Omental fat pad (tissue), 4 donors: ENCODE results near the gene ABCB9. TPM values are rescaled to one million over a fixed set of nuclear protein-coding genes. Genes with fewer than 3 reads are reported as not detected.
"Not testable (repeated sequence)": the region's sequence is repeated elsewhere in the genome, so short reads cannot be mapped to it uniquely, and the experiment has no call there.

Experiments used
- ATAC-seq: fragments of 150-250 bp; one replicate; pipeline ENCODE4 v1.9.1; 2016; ENCODE audit warnings: mild to moderate bottlenecking, moderate library complexity; ENCODE audit not compliant: low FRiP score
- DNase-seq: peaks from one replicate; pipeline ENCODE4 v3.0.0-alpha.2; 2019; ENCODE audit warnings: low spot score
- total RNA-seq, 4 donors: library from RNA; depleted of rRNA; stranded (reverse); fragments of >200 nt; gene quantifications; one replicate each; pipeline ENCODE4 v1.1.0, GENCODE V29; 2016
- TF ChIP-seq, protein P1 (sequence below), 3 donors: fragments of 450-650 bp; IDR thresholded peaks; one replicate each; pipeline ENCODE4 v1.5.1; 2016 to 2017; ENCODE audit warnings: antibody characterized with exemption in 3 of 3, mild to moderate bottlenecking in 3 of 3, moderate library complexity in 2 of 3

The ABCB9 gene
- total RNA-seq, 4 donors from 2014 or later = 1.3 to 4.7 (median 2.7) TPM

DNA sequence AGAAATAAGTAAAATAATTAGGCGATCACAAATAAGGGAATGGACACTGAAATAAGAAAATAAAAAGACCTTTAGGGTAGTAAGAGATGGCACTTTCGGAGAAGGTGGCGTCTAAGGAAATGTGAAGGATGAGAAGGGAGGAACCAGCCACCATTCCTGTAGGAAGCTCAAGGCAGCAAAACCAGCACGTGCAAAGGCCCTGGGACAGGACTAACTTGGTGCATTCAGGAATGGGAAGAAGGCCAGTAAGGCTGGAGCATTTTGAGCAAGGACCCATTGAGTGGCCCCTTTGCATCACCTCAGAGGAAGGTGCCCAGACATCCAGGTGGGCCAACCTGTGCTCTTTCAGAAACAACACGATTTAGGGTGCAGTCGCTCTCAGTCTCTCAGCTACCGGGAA lies 69.6 kb downstream of the ABCB9 start:
- TF ChIP-seq, protein P1, sequence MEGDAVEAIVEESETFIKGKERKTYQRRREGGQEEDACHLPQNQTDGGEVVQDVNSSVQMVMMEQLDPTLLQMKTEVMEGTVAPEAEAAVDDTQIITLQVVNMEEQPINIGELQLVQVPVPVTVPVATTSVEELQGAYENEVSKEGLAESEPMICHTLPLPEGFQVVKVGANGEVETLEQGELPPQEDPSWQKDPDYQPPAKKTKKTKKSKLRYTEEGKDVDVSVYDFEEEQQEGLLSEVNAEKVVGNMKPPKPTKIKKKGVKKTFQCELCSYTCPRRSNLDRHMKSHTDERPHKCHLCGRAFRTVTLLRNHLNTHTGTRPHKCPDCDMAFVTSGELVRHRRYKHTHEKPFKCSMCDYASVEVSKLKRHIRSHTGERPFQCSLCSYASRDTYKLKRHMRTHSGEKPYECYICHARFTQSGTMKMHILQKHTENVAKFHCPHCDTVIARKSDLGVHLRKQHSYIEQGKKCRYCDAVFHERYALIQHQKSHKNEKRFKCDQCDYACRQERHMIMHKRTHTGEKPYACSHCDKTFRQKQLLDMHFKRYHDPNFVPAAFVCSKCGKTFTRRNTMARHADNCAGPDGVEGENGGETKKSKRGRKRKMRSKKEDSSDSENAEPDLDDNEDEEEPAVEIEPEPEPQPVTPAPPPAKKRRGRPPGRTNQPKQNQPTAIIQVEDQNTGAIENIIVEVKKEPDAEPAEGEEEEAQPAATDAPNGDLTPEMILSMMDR (IDR thresholded peaks at IDR 0.05) = no peak
- no peak for ATAC-seq
- no peak for DNase-seq

DNA sequence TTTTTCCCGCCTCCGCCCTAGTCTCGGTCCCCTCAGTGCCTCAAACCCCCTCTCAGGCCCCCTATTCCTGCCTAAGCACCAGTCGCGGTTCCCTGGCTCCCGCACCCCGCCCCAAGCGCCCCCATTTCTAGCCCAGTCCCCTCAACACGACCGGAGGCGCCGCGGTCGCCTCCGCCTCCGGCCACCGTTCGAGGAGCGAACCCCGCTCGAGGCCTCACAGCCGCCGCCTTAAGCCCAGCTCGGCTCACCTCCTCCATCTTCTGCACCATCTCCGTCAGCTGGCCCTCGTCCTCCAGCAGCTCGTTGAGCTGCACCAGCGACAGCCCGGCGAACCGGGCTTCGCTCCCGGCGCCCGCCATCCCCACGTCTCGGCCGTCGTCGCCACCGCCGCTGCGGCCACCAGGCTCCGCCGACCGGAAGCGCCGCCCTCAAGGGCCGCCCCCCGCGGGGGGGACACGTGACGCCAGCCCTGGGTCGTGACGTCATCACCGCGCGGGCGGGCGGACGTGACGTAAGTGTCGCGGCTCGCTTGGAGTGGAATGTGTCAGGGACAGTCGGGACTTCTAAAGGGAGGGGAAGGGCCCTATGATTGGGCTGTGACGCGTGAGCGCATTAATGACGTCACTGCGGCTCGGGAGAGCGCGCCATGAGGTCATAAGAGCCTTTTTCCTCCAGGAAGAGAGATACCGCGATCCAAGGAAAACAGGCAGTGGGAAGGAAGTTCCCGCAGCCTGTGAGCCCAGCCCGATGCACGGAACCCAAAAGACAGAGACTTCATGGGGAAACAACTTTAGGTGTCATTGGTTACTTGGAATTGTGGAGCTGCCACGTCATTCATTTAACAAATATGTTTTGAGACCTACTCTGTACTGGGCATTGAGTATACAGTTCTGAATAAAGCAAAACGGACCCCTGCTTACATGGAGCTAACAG lies 70.3 kb downstream of the ABCB9 start, which contains the start of gene VPS37B:
Gene VPS37B, minus strand, starts transcription at position 421 of the 933 bp plus-strand sequence. Its CDS starts 62 bp downstream, at position 359.
- ATAC-seq (peak; percentile 67), DNase-seq (peak; percentile 91)
- TF ChIP-seq, protein P1 (IDR thresholded peaks at IDR 0.05) = no peak

DNA sequence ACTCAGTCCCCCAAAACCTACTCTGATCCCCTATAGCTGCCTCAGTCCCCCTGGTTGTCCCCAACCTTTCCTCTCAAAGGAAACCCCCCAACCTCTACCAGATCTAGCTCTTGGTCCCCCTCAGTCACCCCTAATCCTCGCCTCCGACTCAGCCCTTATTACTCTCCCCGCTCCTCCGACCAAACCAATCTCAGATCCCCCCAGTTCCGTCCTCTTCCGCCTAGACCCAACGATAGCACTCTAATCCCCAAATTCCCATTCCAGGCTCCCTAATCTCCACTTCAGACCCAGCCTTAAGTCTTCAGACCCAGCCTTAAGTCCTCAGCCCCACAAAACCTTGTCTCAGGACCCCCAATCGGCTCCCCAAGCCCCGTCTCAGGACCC lies 71.0 kb downstream of the ABCB9 start:
- TF ChIP-seq, protein P1 (IDR thresholded peaks at IDR 0.05) = no peak
- no peak for DNase-seq
- ATAC-seq = no peak

DNA sequence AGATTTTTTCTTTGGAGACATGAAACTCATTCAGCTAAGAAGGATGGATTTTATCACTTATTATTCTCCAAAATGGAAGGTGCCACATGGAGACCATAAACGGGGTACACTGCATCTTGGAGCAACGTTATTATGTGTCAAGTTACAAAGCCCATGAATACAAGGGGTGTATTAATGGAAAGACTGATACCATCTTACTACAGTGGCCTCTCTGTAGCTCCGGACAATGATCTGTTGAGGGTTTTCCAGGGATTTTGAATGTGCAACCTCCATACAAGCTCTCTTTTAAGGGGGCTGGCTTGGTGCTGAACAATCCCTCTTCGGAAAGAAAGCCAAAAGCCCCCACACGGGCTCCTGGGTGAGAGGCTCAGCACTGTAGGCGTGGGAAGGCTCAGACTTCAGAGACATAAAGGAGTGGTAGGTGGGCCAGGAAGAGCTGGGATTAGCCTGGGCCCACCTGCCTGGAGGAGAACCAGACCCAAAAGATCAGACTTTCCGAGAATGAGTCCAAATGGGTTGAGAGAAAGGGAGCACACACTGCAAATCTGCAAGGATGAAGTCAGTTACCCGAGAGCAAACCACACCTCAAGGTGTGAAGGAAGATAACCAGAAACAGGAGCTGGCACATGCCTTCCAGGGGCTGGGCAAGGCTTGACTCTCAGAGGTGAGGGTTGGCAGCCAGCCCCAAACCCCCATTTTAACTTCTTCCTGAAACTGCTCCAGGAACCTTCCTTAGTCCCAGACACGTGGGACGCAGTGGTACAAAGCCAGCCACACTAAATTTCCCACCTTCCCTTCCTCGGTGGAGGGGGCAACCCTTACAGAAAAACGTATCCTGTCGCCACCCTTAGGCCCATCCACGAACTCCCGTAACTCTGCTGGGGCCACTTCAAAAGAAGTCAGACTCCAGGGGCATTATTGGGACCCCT lies 71.8 kb downstream of the ABCB9 start:
- ATAC-seq = no peak
- DNase-seq = no peak

DNA sequence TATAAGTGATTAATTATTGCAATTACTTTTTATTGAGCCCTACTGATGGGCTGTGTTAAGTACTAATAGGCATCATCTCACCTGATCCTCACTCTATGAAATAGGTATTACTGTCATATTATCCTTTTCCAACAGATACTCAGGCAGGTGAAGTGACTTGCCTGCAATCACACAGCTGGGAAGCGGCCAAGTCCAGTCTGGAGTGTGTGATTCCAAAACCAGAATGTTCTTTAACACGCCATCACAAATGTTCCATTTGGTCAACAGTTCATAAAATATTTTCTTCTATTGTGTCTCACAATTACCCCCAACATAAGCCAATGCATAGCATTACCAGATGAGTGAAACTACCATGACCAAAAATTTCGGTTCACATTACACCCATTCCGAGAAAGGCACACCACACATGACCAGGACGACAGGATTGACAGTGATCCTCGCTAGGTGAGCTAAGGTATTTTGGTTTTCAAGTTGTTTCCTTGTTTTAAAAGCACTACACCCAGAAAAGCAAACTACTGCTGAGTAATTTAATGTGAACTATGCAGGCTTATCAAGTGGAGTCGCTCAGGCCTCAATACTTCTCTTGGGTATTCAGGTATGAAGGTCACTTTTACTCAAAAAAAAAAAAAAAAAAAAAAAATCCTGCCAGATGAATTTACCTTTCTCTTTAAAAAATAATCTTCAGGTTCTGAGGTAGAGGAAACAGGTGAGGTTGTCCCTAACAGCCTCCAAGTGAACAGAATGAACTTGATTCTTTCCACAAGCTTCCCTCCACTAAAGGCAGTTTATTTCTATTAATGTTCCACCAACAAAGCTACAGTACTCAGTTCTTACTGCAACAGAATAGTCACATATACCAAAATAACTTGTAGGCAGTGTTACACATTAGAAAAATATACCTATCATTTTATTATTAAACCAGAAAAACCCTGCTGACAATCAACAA lies 72.8 kb downstream of the ABCB9 start:
- TF ChIP-seq, protein P1 (IDR thresholded peaks at IDR 0.05) = no peak
- DNase-seq (no peak), ATAC-seq (no peak)

More for the DNA sequence above, 71.8 kb downstream of the ABCB9 start:
- TF ChIP-seq, protein P1 (IDR thresholded peaks at IDR 0.05) = no peak

DNA sequence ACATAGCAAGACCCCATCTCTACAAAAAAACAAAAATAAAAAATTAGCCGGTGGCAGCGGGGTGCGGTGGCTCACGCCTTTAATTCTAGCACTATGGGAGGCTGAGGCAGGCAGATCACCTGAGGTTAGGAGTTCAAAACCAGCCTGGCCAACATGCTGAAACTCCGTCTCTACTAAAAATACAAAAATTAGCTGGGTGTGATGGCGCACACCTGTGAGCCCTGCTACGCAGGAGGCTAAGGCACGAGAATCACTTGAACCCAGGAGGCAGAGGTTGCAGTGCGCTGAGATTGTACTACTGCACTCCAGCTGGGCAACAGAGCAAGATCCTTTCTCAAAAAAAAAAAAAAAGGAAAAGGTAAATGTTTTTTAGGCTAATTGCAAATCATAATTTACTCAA lies 73.5 kb downstream of the ABCB9 start:
- not testable (repeated sequence) for ATAC-seq, DNase-seq
